Measurements from ENCODE around the gene HDLBP.

DNA sequence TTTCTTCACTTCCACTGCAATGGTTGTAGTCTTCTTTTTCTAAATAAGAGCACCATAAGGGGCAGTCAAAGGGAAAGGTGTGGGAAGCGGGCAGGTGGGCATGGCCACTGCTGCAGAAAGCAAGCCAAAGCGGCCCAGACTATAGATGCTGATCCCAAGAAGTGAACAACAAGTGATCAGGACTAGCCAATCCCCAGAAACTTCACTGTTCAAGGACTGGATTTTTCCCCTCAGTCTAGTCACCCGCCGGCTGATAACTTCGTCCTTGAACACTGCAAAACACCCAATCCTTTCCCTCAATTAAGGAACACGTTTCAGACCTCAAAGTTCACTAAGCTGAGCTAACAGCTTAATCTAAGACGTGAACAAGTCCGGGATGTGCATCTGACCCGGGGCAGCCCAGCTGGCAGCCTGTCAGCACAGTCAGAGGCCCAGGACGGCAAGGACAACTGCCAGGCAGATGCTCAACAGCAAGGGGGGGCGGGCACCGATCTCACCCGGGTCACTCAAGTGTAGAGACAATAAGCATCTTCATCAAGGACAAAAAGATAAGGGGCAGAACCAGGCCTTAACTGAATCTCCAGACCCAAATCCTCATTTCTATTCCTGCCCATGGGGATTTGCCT lies 59.8 kb downstream of the HDLBP start:
- no peak for TF ChIP-seq EZH2 (IDR thresholded peaks at IDR 0.05; ENCODE audit: borderline replicate concordance, low read depth, low read length, poor library complexity, severe bottlenecking)
- TF ChIP-seq, protein P1, sequence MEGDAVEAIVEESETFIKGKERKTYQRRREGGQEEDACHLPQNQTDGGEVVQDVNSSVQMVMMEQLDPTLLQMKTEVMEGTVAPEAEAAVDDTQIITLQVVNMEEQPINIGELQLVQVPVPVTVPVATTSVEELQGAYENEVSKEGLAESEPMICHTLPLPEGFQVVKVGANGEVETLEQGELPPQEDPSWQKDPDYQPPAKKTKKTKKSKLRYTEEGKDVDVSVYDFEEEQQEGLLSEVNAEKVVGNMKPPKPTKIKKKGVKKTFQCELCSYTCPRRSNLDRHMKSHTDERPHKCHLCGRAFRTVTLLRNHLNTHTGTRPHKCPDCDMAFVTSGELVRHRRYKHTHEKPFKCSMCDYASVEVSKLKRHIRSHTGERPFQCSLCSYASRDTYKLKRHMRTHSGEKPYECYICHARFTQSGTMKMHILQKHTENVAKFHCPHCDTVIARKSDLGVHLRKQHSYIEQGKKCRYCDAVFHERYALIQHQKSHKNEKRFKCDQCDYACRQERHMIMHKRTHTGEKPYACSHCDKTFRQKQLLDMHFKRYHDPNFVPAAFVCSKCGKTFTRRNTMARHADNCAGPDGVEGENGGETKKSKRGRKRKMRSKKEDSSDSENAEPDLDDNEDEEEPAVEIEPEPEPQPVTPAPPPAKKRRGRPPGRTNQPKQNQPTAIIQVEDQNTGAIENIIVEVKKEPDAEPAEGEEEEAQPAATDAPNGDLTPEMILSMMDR (conservative IDR thresholded peaks at IDR 0.05; ENCODE audit: low read depth, low read length), result no peak
